ENCODE measurements around the gene RPRD2.

GRCh38 chr1:150371110-150371509, 7.2 kb downstream of the RPRD2 start:
- TF ChIP-seq CTCF (conservative IDR thresholded peaks at IDR 0.05; ENCODE audit: low read depth, low read length), result no peak
- no peak for TF ChIP-seq RAD21 (IDR thresholded peaks at IDR 0.05; ENCODE audit: low read length)
- no peak for TF ChIP-seq MAZ (IDR thresholded peaks at IDR 0.05; ENCODE audit: borderline replicate concordance, low read depth, low read length)
- no peak for TF ChIP-seq MXI1 (IDR thresholded peaks at IDR 0.05; ENCODE audit: borderline replicate concordance, low read depth, low read length)
- no peak for TF ChIP-seq RCOR1 (IDR thresholded peaks at IDR 0.05; ENCODE audit: insufficient replicate concordance, low read length)
- no peak for TF ChIP-seq SMC3 (IDR thresholded peaks at IDR 0.05; ENCODE audit: low read depth, low read length)
- no peak for TF ChIP-seq MAFK (IDR thresholded peaks at IDR 0.05; ENCODE audit: low read depth, low read length)
- no peak for TF ChIP-seq POLR2A (IDR thresholded peaks at IDR 0.05; ENCODE audit: low read depth, low read length)
- TF ChIP-seq CEBPB (IDR thresholded peaks at IDR 0.05; ENCODE audit: low read depth, low read length), result no peak
- TF ChIP-seq FOS (IDR thresholded peaks at IDR 0.05; ENCODE audit: low read depth, low read length), result no peak
- TF ChIP-seq RFX5 (IDR thresholded peaks at IDR 0.05; ENCODE audit: low read depth, low read length), result no peak
- TF ChIP-seq USF2 (IDR thresholded peaks at IDR 0.05; ENCODE audit: low read depth, low read length), result no peak
- no peak for TF ChIP-seq ELK1 (IDR thresholded peaks at IDR 0.05; ENCODE audit: borderline replicate concordance, low read depth, low read length)

Data from IMR-90 (cell line).